Stimulated activated CD8-positive, alpha-beta memory T cell treated with anti-CD3 and anti-CD28 coated beads, Interleukin-15, amount 100 ng/mL, for 1 hour (primary cell): ENCODE measurements around the gene CGNL1.

ENCODE experiments used
- DNase-seq: peaks from one replicate; pipeline ENCODE4 v3.0.0-alpha.2; 2020; ENCODE audit warnings: low read depth

Gene CGNL1

DNA sequence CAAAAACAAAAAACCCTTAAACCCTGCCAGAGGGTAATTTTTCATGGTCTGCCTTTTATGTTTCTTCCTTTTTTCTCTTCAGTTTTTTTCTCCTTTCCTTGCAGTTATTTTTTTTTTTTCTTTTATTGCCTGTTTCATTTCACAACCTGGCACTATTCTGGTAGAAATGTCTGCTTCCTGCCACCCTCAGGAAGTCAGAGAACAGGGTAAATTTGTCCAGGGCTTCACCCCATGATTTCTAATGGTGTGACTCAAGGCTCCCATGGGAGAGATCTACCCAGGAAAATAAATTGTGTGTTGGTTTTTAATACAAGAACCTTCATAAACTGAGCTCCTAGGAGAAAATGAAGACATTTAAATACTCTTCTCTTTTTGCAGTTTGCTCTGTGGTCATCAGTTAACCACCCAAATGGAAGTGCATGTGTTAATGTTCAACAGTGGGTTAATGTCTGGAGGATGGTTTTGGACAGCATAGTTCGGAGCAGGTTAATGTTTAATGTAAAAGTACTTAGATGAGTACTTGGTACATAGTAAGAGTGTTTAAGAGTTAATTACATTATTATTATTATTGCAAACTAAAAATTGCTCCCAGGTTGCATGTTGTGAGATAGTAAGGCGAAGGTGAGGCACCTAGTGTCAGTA lies 45.9 kb downstream of the CGNL1 start:
- no peak for DNase-seq

GRCh38 chr15:57423599-57424140 lies 47.4 kb downstream of the CGNL1 start:
- DNase-seq = no peak

DNA sequence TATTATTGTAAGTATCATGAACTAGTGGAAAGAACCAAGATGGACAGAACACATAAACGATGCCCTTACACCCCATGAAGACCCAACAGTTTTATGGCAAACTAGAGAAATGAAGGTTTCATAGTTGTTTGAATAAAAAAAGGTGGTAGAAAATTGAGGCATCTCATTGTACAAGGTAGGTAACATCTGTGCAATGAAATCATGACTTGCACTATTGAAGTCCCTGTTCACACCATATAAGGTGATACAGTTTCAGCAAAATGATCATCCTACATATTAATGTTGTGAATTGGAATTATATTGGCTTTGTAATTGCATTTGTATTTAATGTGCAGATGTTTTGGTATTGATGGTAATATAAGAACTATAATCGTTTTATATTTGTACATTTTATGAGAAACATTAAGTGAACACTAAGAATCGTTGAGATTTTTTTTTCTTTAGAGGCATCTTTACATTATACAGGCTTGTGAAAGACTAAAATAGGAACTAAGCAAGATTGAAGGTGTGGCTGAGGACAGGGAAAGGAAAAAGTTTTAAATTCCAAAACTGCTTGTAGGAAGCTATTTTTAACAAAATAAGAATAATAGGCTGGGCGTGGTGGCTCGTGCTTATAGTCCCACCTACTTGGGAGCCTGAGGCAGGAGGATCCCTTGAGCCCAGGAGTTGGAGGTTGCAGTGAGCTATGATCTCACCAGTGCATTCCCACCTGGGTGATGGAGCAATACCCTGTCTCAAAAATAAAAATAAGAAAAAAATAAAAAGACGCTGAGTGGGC lies 48.5 kb downstream of the CGNL1 start:
- DNase-seq = no peak

GRCh38 chr15:57425842-57426241 lies 49.5 kb downstream of the CGNL1 start:
- DNase-seq = no peak

DNA sequence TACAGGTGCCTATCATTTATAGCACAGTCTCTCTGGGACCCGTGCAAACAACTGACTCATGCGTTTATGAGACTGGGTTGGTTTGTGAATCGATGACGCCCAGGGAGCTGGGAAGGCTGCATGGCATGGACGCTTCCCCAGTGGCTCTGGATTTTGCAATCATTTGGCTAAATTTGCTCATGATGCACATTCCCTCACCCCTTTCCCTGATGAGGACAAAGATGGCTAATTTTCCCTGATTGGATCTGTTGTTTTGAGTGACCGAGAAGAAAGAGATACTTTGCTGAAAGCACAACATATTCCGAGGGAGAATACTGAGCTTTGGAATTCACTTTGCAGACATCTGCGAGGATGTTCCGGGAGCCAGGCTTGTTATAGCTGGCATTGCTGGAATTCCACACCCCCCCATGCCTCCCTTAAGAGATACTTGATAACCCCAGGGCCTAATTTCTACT lies 51.1 kb downstream of the CGNL1 start:
- no peak for DNase-seq

GRCh38 chr15:57432141-57432741 lies 55.9 kb downstream of the CGNL1 start:
- DNase-seq = no peak

DNA sequence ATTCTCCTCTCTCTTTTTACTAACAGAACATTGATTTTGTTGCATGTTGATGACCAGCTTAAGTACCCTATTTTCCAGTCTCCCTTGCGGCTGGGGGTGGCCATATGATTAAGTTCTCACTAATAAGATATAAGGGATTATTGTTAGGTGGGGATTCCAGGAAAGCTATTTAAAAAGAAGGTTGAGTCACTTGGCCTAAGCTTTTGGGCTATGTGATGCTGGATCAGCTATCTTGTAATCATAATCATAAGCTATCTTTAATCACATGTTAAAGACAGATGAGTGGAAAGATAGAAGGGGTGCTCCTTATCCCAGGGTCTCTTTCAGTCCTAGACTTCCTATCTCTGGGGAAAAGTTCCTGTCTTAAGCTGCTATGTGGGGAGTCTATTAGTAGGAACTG lies 59.9 kb downstream of the CGNL1 start:
- no peak for DNase-seq

GRCh38 chr15:57436961-57437360 lies 60.7 kb downstream of the CGNL1 start:
- no peak for DNase-seq

DNA sequence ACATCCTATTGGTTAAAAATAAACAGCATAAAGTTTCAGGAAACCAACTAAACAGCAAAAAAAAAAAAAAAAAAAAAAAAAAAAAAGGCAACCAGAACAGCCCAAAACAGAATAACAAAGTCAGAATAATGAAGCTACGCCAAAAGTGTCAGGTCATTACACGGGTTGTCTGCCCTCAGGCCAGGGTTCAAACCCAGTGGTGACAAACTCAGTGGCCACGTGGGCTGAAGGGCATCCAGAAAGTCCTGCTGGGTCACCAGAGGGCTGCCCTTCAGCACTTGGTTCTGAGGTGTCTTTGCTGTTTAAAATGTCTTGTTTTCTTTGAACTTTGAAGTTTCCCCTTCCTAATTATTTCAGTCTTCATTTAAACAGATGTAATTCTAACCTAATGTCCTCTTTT lies 61.3 kb downstream of the CGNL1 start:
- no peak for DNase-seq

DNA sequence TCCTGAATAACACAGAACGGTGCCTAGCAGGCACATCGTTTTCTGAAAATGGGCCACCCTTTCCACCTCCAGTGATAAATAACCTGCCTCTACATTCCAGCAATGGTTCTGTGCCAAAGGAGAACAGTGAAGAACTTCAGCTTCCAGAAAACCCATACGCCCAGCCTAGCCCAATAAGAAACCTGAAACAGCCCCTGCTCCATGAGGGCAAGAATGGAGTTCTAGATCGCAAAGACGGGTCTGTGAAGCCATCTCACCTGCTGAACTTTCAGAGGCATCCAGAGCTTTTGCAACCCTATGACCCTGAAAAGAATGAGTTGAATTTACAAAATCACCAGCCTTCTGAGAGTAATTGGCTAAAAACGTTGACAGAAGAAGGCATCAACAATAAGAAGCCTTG lies 61.9 kb downstream of the CGNL1 start:
- no peak for DNase-seq

- no peak for DNase-seq
Measured at GRCh38 chr15:57439128-57440027, 63.1 kb downstream of the CGNL1 start.

DNA sequence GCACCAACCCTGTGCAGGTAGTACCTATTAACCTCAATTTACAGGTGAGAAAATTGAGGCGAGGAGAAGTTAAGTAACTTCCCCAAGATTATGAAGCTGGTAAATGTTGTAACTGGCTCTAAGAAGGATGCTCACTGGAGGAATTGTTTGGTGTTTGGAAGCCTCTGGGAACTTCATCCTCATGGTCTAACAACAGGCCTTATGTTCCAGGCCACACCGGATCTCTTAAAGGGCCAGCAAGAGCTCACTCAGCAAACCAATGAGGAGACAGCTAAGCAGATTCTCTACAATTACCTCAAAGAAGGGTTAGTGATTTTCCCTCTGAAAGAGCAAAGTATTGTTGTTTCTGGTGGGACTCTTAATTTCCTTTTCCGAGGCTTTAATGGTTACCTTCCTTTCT lies 63.9 kb downstream of the CGNL1 start:
- no peak for DNase-seq

DNA sequence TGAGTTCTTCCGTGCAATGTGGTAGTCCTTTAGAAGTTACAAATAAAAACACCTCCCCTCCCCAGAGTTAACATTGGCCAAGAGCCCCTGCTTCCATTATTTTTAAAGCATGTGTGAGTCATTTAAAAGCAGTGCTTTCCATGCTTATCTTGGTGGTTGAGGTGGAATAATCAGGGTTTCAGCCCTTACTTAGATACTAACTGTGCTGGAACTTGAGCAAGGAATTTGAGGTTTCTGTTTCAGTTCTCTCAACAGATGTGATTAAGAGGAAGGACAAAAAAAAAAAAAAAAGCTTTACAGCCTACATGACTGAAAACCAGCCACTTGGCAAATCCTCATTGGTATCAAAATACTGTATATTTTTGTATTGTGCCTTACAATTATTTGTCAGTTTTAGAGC lies 64.5 kb downstream of the CGNL1 start:
- no peak for DNase-seq

GRCh38 chr15:57442335-57442734 lies 66.0 kb downstream of the CGNL1 start:
- no peak for DNase-seq

DNA sequence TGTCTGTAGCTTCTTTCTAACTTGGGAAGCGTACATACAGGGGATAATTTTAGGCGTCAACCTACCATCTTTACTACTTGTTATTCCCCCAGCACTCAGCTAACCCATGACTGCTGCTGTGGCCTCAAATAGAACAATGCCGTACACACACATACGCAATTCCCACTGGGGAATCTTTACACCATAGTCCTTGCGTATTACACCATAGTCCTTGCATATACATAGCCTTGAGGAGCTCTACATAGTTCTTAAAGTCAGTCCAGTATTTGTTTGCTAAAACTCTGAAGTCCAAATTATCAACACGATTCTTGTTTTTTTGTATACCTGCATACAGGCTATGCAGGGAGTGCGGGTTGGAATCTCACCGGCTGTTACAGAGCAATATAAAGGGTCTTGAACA lies 67.2 kb downstream of the CGNL1 start:
- no peak for DNase-seq

GRCh38 chr15:57444877-57445513 lies 68.7 kb downstream of the CGNL1 start:
- DNase-seq = no peak

DNA sequence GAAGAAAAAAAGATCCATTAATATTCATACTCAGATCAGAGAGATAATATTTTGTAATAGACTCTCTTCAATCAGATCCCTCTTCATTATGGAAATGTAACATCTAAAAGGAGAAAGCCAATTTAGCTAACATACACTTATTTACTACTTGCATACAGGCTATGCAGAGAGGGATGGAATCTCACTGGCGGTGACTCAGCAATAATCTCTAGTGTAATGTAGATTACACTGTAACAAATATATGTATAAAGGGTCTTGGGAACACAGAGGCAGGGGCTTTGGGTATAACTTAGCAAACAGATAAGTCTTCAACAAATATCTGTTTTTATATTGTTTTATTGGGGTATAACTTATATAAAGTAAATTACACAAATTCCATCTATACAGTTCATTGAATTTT lies 69.6 kb downstream of the CGNL1 start:
- DNase-seq = no peak

- DNase-seq = no peak
Measured at GRCh38 chr15:57446393-57446792, 70.1 kb downstream of the CGNL1 start.

GRCh38 chr15:57451555-57451954 lies 75.2 kb downstream of the CGNL1 start:
- no peak for DNase-seq

DNA sequence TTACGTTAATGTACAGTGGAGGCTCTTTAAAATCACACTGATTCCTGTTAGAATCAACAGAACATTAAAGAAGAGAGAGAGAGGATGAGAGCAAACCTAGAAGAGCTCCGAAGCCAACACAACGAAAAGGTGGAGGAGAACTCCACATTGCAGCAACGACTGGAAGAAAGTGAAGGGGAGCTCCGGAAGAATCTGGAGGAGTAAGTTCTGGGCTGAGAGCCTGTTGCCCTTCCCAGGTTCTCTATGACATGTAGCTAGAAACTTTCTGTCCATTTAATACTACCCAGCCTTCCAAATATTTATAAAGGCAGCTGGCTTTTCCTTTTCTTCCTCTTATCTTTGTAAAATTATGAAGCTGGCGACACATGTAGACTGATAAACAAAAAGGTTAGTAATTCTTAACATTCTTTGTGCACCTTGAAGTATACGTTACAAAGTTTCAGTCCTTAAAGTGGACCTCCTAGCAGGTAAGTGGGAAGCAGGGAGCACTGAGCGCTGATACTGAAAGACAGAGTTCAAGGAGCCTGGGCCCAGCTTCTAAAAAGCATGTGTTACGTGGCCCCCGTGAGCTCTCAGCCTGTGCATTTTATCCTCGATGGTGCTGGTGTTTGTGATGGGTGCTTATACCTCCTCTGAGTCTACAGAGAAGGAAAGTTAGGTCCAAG lies 75.9 kb downstream of the CGNL1 start:
- DNase-seq = no peak

DNA sequence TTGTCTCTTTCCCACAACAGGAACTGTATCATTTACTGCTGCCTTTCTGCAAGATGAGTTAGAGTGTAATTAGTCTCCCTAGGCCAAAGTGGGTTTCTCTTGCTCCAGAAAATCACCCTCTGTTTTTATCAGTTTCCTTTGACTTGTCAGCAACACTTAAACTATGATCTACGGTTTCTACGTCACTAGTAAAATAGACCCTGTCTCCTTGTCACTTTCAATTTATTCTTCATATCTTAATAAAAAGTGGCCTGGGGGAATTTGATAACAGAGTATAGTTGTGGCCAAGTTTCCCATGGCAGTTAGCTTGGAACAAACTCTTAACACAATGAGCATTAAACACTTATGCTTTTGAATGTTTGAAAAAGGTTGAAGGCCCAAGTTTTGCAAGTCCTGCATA lies 79.6 kb downstream of the CGNL1 start:
- no peak for DNase-seq
